HG03520 (cell line): ENCODE data around the gene MARVELD3.
"Not testable (repeated sequence)": the region's sequence is repeated elsewhere in the genome, so short reads cannot be mapped to it uniquely, and the experiment has no call there.

Source experiments
- ATAC-seq: cut with Tn5 transposase; IDR thresholded peaks from one replicate; pipeline ENCODE4 v1.9.1; 2021; ENCODE audit warnings: mild to moderate bottlenecking, moderate library complexity; ENCODE audit not compliant: unreplicated experiment

The MARVELD3 gene

GRCh38 chr16:71670537-71670936, 44.6 kb downstream of the MARVELD3 start:
- ATAC-seq: no peak

DNA sequence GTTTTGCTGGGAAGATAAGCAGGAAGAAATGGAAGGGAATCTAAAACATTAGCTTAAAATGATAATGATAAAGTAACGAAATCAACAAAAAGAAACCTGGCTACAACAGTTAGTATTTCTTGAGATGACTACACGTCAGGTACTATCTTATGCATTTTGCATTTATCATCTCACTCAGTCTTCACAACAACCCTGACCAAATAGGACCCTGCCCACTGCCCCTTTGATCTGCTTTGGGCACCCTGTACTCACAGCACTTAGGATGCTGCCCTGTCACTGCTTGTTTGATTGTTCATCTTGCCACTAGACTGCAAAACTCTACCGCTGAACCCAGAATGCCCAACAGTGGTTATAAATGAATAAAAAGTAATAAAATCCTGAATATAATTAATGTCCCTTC, 45.2 kb downstream of the MARVELD3 start:
- ATAC-seq: no peak

DNA sequence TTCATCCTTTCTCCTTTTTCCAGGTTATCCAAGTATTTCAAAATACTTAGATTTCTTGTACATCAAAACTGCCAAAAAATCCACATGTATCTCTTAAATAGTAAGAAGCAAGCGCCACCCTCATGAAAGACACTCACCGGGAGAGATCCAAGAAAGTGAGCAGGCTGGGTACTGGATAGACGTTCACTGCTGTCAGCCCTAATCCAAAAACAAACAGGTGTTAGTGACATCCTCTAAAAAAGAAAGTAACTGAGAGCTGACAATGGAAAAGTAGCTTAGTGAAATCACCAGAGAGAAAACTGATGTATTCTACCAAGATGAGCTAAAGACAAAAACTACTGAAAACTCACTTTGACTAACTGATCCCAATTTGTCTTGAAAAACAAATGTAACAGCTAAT, 46.1 kb downstream of the MARVELD3 start:
- no peak for ATAC-seq

- no peak for ATAC-seq
These were observed 47.0 kb downstream of the MARVELD3 start for GRCh38 chr16:71672803-71673581.

GRCh38 chr16:71673582-71673973, 47.6 kb downstream of the MARVELD3 start:
- no peak for ATAC-seq

DNA sequence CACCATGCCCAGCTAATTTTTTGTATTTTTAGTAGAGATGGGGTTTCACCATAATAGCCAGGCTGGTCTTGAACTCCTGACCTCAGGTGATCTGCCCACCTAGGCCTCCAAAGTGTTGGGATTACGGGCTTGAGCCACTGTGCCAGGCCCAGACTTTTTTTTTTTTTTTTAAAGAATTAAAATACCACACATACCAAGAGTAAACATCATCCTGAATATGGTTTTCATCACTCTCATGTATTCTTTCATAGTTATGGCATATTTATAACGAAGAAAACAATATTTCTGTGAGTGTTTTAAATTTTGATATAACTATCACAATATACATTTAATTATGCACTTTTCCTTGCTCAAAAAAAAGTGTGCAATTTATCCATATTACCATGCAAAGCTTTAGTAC, 48.2 kb downstream of the MARVELD3 start:
- no peak for ATAC-seq

GRCh38 chr16:71675380-71675779, 49.4 kb downstream of the MARVELD3 start:
- no peak for ATAC-seq

GRCh38 chr16:71676236-71676635, 50.3 kb downstream of the MARVELD3 start:
- no peak for ATAC-seq

DNA sequence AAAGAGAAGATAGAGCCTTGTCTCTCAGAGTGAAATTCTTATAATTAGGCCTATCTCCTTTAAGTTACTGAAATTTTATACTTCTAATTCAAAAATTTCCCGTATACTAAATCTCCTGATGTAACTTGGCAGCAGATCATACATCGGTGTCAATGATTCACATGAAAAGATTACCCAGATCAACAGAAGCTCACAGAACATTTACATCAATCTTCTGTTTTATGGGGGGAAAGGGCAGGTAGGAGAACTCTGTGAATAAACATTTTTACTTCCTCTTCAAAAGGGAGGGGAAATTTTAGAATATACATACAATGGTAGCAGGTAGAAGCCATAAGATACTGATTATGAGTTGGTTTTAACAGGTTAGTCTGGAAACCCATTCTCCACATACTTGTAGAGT, 55.4 kb downstream of the MARVELD3 start:
- ATAC-seq: no peak

DNA sequence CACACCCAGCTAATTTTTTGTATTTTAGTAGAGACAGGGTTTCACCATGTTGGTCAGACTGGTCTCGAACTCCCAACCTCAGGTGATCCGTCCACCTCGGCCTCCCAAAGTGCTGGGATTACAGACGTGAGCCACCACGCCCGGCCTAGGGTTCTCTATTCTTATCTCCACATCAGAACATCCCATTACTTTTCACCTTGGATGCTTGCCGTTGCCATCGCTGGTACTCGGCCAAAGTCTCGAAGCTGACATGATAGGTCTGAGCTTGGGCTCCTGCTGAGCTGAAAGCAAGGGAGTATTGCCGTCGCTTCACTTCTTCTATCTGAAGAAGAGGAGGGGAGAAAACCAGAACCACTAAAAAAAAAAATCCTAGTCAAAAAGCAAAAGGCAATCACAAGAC, 58.3 kb downstream of the MARVELD3 start:
- not testable (repeated sequence) for ATAC-seq
